GM12878 (cell line): ENCODE results near the gene ADGRL2. TPM values are rescaled to one million over a fixed set of nuclear protein-coding genes. Genes with fewer than 3 reads are reported as not detected.

ENCODE experiments used
- ATAC-seq: fragments of 200-7000 bp; cut with Tn5 transposase; 3 replicates; pipeline ENCODE4 v1.9.1; 2020; ENCODE audit warnings: mild to moderate bottlenecking, moderate library complexity
- BruUV-seq: library from RNA; stranded (reverse); fragments of 400-500 nt; replicated peaks from 2 replicates; lab custom pipeline; 2021; lab: Mats Ljungman, UMichigan
- CTCF ChIA-PET: fragments of 300-600 bp; sonication (Branson Sonifier 250); formaldehyde crosslinking; extraction: SDS; loops from one replicate; lab custom pipeline; 2021; ENCODE audit warnings: inconsistent platforms; lab: Yijun Ruan, JAX
- POLR2A ChIA-PET: fragments of 350-600 bp; formaldehyde crosslinking; extraction: SDS; loops from one replicate; lab custom pipeline; 2021; ENCODE audit warnings: inconsistent platforms; lab: Charles Lee
- RAD21 ChIA-PET: fragments of 300-600 bp; sonication (Branson Sonifier 250); formaldehyde crosslinking; loops from one replicate; lab custom pipeline; 2023; ENCODE audit warnings: antibody characterized with exemption; ENCODE audit not compliant: unreplicated experiment; lab: Charles Lee
- SMC1A ChIA-PET: fragments of 300-600 bp; sonication (Branson Sonifier 250); formaldehyde crosslinking; loops from one replicate; lab custom pipeline; 2023; ENCODE audit not compliant: unreplicated experiment, uncharacterized antibody; lab: Charles Lee
- DNase-seq: peaks from one replicate; pipeline ENCODE4 v3.0.0-alpha.2; 2011; ENCODE audit warnings: low read depth, low spot score
- FAIRE-seq: peaks from 3 replicates; lab custom pipeline; 2011; peaks lifted over from hg19 to GRCh38; lab: Jason Lieb, UNC
- H2AFZ ChIP-seq: 2 replicates; pipeline ENCODE4 v1.6.0; 2011; ENCODE audit warnings: low read depth, low read length, control low read depth; ENCODE audit not compliant: control insufficient read depth
- H3K27ac ChIP-seq: 2 replicates; pipeline ENCODE4 v1.5.1; 2011; ENCODE audit warnings: control low read depth; ENCODE audit not compliant: control insufficient read depth, insufficient read depth
- H3K27me3 ChIP-seq, 2 experiments: replicated peaks in 1 of 2; 2 replicates each; pipeline versions ENCODE4 v1.6.0 to v1.6.1; 2011; ENCODE audit warnings: low read length in 1 of 2; ENCODE audit not compliant: control insufficient read depth in 2 of 2, insufficient read depth in 2 of 2
- H3K36me3 ChIP-seq, 2 experiments: 2 replicates each; pipeline ENCODE4 v1.5.1; 2011; ENCODE audit warnings: low read length in 1 of 2; ENCODE audit not compliant: control insufficient read depth in 2 of 2, insufficient read depth in 2 of 2
- H3K4me1 ChIP-seq: 2 replicates; pipeline ENCODE4 v1.6.1; 2011; ENCODE audit warnings: mild to moderate bottlenecking, low read length, moderate library complexity, mixed read lengths; ENCODE audit not compliant: control insufficient read depth, insufficient read depth
- H3K4me2 ChIP-seq: 2 replicates; pipeline ENCODE4 v1.6.0; 2011; ENCODE audit warnings: control low read depth; ENCODE audit not compliant: control insufficient read depth, insufficient read depth
- H3K4me3 ChIP-seq: fragments of 200-600 bp; sonication (generic); 2 replicates; pipeline ENCODE4 v1.5.1; 2016
- H3K79me2 ChIP-seq: 2 replicates; pipeline ENCODE4 v1.6.0; 2011; ENCODE audit warnings: low read length; ENCODE audit not compliant: control insufficient read depth, insufficient read depth
- H3K9ac ChIP-seq: 2 replicates; pipeline ENCODE4 v1.8.0; 2011; ENCODE audit warnings: low read length, control low read depth, mixed read lengths; ENCODE audit not compliant: control insufficient read depth, insufficient read depth
- H3K9me3 ChIP-seq: replicated peaks from 3 replicates; pipeline ENCODE4 v1.5.1; 2011; ENCODE audit warnings: mild to moderate bottlenecking, low read length; ENCODE audit not compliant: control insufficient read depth, insufficient read depth
- H4K20me1 ChIP-seq: 2 replicates; pipeline ENCODE4 v1.6.0; 2011; ENCODE audit not compliant: control insufficient read depth, insufficient read depth
- BACH1 ChIP-seq: fragments of 450-650 bp; IDR thresholded peaks from 2 replicates; pipeline ENCODE4 v1.6.1; 2017; ENCODE audit warnings: mild to moderate bottlenecking, borderline replicate concordance
- CBFB ChIP-seq: IDR thresholded peaks from 2 replicates; pipeline ENCODE4 v1.6.1; 2016; ENCODE audit warnings: antibody characterized with exemption, low read depth
- CREB1 ChIP-seq: IDR thresholded peaks from 2 replicates; pipeline ENCODE4 v1.6.1; 2012; ENCODE audit warnings: low read depth, mild to moderate bottlenecking, inconsistent platforms
- E2F8 ChIP-seq: fragments of 450-650 bp; IDR thresholded peaks from 2 replicates; pipeline ENCODE4 v1.6.1; 2018; ENCODE audit warnings: mild to moderate bottlenecking, low read depth, moderate library complexity; ENCODE audit not compliant: partially characterized antibody
- EGR1 ChIP-seq, 2 experiments: IDR thresholded peaks; 1 replicate in 1 of 2; 2 replicates in 1 of 2; pipeline ENCODE4 v1.6.1; 2011 to 2012; ENCODE audit warnings: low read depth in 2 of 2, low read length in 2 of 2, borderline replicate concordance in 1 of 2, mild to moderate bottlenecking in 1 of 2, moderate library complexity in 1 of 2
- ELK1 ChIP-seq: IDR thresholded peaks from 2 replicates; pipeline ENCODE4 v1.6.1; 2012; ENCODE audit warnings: low read depth, low read length, improper control_type of control experiment
- HCFC1 ChIP-seq: fragments of 150-350 bp; IDR thresholded peaks from 2 replicates; pipeline ENCODE4 v1.6.1; 2014; ENCODE audit warnings: low read length
- HSF1 ChIP-seq: fragments of 150-350 bp; IDR thresholded peaks from 2 replicates; pipeline ENCODE4 v1.6.1; 2014; ENCODE audit warnings: mild to moderate bottlenecking, low read depth, low read length
- KLF5 ChIP-seq: fragments of 450-650 bp; IDR thresholded peaks from 2 replicates; pipeline ENCODE4 v1.6.1; 2014; ENCODE audit warnings: mild to moderate bottlenecking; ENCODE audit not compliant: partially characterized antibody
- NFIC ChIP-seq: IDR thresholded peaks from 2 replicates; pipeline ENCODE4 v1.6.1; 2012; ENCODE audit warnings: low read depth, mild to moderate bottlenecking, inconsistent platforms, low read length, moderate library complexity
- POLR2A ChIP-seq: IDR thresholded peaks from 2 replicates; pipeline ENCODE4 v1.6.1; 2011; ENCODE audit warnings: low read depth, mild to moderate bottlenecking, low read length
- RBBP5 ChIP-seq: fragments of 200-600 bp; sonication (generic); conservative IDR thresholded peaks from 2 replicates; pipeline ENCODE4 v1.6.1; 2016
- SREBF1 ChIP-seq: IDR thresholded peaks from 2 replicates; pipeline ENCODE4 v1.6.1; 2012; ENCODE audit warnings: mild to moderate bottlenecking, low read length
- TARDBP ChIP-seq: IDR thresholded peaks from 2 replicates; pipeline ENCODE4 v1.6.1; 2016; ENCODE audit warnings: borderline replicate concordance
- ZZZ3 ChIP-seq: IDR thresholded peaks from 2 replicates; pipeline ENCODE4 v1.6.1; 2011; ENCODE audit warnings: low read depth; ENCODE audit not compliant: control insufficient read depth, insufficient read length
- WGBS: methylation state at CpG from one replicate; pipeline ENCODE4 v1.1.6; 2016; ENCODE audit warnings: low lambda C conversion rate; ENCODE audit not compliant: insufficient replicate concordance, insufficient coverage; ENCODE audit errors: missing lambda C conversion rate; 5-methylcytosine and 5-hydroxymethylcytosine counted together
- in situ Hi-C: fragments of 300-500 bp; cut with MboI; formaldehyde crosslinking; loops from 9 replicates; pipeline ENCODE4 v1.14.3; 2018; ENCODE audit warnings: mixed read lengths
- intact Hi-C: fragments of 100-400 bp; cut with micrococcal nuclease; formaldehyde crosslinking; loops from one replicate; pipeline ENCODE4 v1.14.2; 2022; ENCODE audit not compliant: unreplicated experiment
- polyA plus RNA-seq, 11 experiments: library from polyadenylated mRNA; depleted of rRNA in 4 of 11; unstranded in 6 of 11; stranded (reverse) in 5 of 11; fragments of >200 nt; fragmentation: Nextera tagmentation in 4 of 11; fragmentation: Illumina TruSeq in 1 of 11; extraction: Ambion mirVana in 4 of 11; extraction: Trizol in 1 of 11; gene quantifications; 1 replicate in 1 of 11; 2 replicates in 10 of 11; pipeline versions ENCODE4 v1.2.1 to v1.2.3, GENCODE V29; 2011 to 2016; ENCODE audit warnings: inconsistent platforms in 2 of 11, missing spikeins in 2 of 11, low read depth in 1 of 11
- total RNA-seq, 4 experiments: library from RNA; depleted of rRNA in 3 of 4; stranded (reverse); fragments of >200 nt in 3 of 4; fragmentation: Illumina TruSeq in 1 of 4; extraction: Trizol in 1 of 4; gene quantifications; 2 replicates each; pipeline versions ENCODE4 v1.2.1 to v1.2.3, GENCODE V29; 2013 to 2021

ADGRL2 gene
- total and polyA plus RNA-seq, 10 of the 15 experiments (the other 5 are each of a cell fraction or from before 2014, with no cell fraction given) = 0.03 to 13.6 (median 0.21) TPM

DNA sequence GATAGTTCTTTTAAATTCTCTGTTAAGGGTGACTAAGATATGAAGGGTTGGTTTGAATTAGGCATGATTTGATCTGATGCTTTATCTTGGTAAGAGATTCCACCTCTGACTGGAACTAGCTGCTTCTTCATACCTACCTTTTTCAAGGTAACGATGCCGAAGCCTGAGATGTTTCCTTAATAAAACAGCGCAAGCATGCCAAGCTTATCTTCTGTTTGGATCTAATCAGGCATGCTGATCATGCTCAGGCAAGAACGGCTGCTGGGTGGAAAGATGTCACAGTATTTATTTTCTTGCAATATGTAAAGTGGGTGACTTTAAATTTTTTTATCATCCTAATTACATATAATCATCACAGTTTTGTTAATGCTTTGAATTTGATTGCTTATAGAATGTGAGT is 148.7 kb downstream of the ADGRL2 start:
- H4K20me1 ChIP-seq = no peaks in the 10 kb centered on the region
- ChIA-PET POLR2A (no interaction called here), CTCF (no interaction called here), RAD21 (no interaction called here), SMC1A (interaction anchor here (1.4 to 2.2 kb wide), 4 partner anchors 9 to 63 kb away, joined by 3 to 4 read pairs (median 4); no protein-coding TSS in a partner anchor)
- FAIRE-seq (no peak), DNase-seq (no peak), ATAC-seq (no peak)
- no peaks in the 10 kb centered on the region for H3K36me3 ChIP-seq
- H3K4me3 ChIP-seq = no peak overlapping the region
- no peaks in the 10 kb centered on the region for H3K9me3 ChIP-seq
- WGBS = 24% methylated on average over 4 of the region's 4 CpGs
- H3K79me2 ChIP-seq = no peaks in the 10 kb centered on the region
- H3K4me2 ChIP-seq = no peak overlapping the region
- H3K27me3 ChIP-seq = no peaks in the 10 kb centered on the region
- H2AFZ ChIP-seq = no peak overlapping the region
- BruUV-seq = no TSS peak
- intact Hi-C loops (no loop called here), in situ Hi-C loops (no loop called here)
- no peak overlapping the region for H3K9ac ChIP-seq
- H3K4me1 ChIP-seq = no peaks in the 10 kb centered on the region
- TF ChIP-seq E2F8 (no peak), NFIC (no peak), KLF5 (no peak), POLR2A (no peak), RBBP5 (no peak), HSF1 (no peak), SREBF1 (no peak), ELK1 (no peak), CREB1 (no peak), TARDBP (no peak), BACH1 (no peak), CBFB (no peak), ZZZ3 (no peak), HCFC1 (no peak), EGR1 (IDR thresholded peaks at IDR 0.05; ENCODE audit: borderline replicate concordance in 1 of 2, low read depth in 2 of 2, low read length in 2 of 2) (no peak)
- no peak overlapping the region for H3K27ac ChIP-seq
